Measurements from ENCODE around the gene SH3D19.

The SH3D19 gene, protein sequence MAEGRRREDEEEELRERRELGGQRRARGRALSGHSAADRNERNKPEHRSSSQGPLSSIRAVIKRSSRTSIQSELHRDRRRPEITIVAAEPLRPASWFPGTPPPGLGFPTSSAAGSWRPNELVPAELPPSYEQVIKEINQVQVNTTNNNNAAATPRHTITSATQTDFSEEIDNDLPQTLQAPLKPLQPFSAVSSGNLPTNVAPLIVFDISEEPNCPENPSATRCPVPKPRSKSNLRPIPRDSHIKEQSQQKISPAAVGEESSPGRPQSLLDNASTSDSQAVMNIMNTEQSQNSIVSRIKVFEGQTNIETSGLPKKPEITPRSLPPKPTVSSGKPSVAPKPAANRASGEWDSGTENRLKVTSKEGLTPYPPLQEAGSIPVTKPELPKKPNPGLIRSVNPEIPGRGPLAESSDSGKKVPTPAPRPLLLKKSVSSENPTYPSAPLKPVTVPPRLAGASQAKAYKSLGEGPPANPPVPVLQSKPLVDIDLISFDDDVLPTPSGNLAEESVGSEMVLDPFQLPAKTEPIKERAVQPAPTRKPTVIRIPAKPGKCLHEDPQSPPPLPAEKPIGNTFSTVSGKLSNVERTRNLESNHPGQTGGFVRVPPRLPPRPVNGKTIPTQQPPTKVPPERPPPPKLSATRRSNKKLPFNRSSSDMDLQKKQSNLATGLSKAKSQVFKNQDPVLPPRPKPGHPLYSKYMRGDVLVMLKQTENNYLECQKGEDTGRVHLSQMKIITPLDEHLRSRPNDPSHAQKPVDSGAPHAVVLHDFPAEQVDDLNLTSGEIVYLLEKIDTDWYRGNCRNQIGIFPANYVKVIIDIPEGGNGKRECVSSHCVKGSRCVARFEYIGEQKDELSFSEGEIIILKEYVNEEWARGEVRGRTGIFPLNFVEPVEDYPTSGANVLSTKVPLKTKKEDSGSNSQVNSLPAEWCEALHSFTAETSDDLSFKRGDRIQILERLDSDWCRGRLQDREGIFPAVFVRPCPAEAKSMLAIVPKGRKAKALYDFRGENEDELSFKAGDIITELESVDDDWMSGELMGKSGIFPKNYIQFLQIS

DNA sequence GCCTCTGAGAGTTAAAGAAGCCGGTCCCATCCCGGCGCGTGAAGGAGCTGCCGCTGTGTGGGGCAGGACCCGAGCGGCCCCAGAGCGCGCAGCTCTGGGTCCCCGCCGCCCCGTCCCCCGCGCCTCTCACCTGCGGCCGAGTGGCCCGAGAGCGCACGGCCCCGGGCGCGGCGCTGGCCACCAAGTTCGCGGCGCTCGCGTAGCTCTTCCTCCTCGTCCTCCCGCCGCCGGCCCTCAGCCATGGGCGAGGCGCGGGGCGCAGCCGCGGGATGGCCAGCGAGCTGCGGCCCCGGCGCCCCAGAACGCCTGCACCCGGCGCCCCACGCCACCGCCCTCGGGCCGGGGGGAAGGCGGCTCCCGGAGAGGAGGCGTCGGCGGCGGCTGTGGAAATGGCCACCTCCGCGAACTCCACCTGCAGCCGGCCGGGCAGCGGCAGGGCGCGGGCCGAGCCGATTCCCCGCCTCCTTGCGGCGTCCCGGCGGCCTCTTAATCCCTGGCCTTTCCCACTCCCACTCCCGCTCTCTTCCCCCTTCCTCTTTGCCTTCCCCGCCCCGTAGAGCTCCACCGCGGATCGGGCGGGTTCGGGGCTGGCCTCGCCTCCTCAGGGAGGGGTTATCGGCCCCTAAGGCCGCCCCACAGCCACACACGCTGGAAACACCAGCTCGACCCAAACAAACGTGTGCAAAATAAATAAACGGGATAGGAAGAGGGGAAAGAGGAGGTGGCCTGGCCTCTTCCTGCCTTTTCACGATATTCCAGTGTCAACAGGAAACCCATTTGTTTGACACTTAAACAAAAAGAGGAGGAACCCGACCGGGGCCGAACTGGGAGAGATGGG is at the start of gene SH3D19:
TSS of gene SH3D19 (minus strand) at position 495 of the 838 bp plus-strand sequence. CDS start at position 242, 253 bp downstream.
- Histone ChIP-seq H3K9ac (ENCODE audit: low read depth, low read length, poor library complexity, severe bottlenecking) (no peak within 1 kb of the TSS), H3K9me2 (replicated peaks; ENCODE audit: low read depth, low read length) (no peaks in the 10 kb centered on the region), H3K4me2 (ENCODE audit: low read depth, low read length, poor library complexity, severe bottlenecking) (no peak within 1 kb of the TSS), H3K27me3 (ENCODE audit: insufficient read depth, low read length, poor library complexity, severe bottlenecking) (no peaks in the 10 kb centered on the region), H3K4me1 (ENCODE audit: insufficient read depth, low read length, poor library complexity, severe bottlenecking) (no peaks in the 10 kb centered on the region), H2AFZ (ENCODE audit: low read length) (no peak within 1 kb of the TSS), H3K36me3 (ENCODE audit: insufficient read depth, low read length) (no peaks in the 10 kb centered on the region), H3K79me2 (ENCODE audit: insufficient read depth, low read length) (no peaks in the 10 kb centered on the region), H3K4me3 (ENCODE audit: low read length, poor library complexity, severe bottlenecking) (no peak within 1 kb of the TSS), H3F3A (ENCODE audit: low read depth) (no peaks in the 10 kb centered on the region), H4K20me1 (ENCODE audit: insufficient read depth, low read length, poor library complexity, severe bottlenecking) (no peaks in the 10 kb centered on the region), H3K9me3 (ENCODE audit: insufficient read depth, low read depth, low read length) (no peaks in the 10 kb centered on the region)
- no peak for TF ChIP-seq EZH2phosphoT487 (IDR thresholded peaks at IDR 0.05; ENCODE audit: borderline replicate concordance)
- TF ChIP-seq, protein P1, sequence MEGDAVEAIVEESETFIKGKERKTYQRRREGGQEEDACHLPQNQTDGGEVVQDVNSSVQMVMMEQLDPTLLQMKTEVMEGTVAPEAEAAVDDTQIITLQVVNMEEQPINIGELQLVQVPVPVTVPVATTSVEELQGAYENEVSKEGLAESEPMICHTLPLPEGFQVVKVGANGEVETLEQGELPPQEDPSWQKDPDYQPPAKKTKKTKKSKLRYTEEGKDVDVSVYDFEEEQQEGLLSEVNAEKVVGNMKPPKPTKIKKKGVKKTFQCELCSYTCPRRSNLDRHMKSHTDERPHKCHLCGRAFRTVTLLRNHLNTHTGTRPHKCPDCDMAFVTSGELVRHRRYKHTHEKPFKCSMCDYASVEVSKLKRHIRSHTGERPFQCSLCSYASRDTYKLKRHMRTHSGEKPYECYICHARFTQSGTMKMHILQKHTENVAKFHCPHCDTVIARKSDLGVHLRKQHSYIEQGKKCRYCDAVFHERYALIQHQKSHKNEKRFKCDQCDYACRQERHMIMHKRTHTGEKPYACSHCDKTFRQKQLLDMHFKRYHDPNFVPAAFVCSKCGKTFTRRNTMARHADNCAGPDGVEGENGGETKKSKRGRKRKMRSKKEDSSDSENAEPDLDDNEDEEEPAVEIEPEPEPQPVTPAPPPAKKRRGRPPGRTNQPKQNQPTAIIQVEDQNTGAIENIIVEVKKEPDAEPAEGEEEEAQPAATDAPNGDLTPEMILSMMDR (conservative IDR thresholded peaks at IDR 0.05; ENCODE audit: low read length) = no peak

DNA sequence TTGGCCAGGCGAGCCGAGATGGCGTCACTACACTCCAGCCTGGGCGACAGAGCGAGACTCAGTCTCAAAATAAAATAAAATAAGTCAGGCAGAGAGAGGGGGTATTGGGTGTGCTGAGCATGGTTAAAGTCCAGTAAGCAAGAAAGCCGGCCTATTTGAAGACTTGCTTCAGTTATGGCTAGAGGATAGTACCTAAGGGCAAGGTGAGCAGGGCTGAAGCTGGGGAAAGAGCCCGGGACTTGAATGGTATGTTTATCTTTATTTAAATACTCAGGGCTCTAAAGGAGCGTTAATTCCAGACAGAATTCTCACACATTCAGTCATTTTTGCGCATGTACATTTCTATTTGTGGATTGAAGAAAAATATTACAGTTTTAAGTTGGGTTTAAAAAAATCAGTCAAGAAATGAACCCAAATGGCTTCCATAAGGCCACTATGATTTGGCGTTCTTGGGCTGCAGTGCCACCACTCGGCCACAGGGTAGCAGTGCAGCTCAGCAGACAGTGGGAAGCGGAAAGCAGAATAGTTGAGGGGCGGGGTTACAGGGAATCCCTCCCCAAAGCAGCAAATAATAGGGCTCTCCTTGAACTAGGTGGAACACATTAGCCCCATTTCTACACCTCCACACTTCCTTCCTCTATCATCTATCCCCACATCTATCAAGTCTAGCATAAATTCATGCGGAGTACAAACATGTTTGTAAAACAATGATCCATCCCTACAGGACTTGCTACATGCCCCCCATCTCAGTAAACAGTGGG is 37.2 kb upstream of the SH3D19 start:
- Histone ChIP-seq H3K36me3 (ENCODE audit: insufficient read depth, low read length) (no peaks in the 10 kb centered on the region), H3K27me3 (ENCODE audit: insufficient read depth, low read length, poor library complexity, severe bottlenecking) (no peaks in the 10 kb centered on the region), H3K9me2 (replicated peaks; ENCODE audit: low read depth, low read length) (no peaks in the 10 kb centered on the region), H4K20me1 (ENCODE audit: insufficient read depth, low read length, poor library complexity, severe bottlenecking) (no peaks in the 10 kb centered on the region), H3K4me2 (ENCODE audit: low read depth, low read length, poor library complexity, severe bottlenecking) (no peak overlapping the region), H2AFZ (ENCODE audit: low read length) (peak overlapping the region; percentile 83), H3K4me1 (ENCODE audit: insufficient read depth, low read length, poor library complexity, severe bottlenecking) (no peaks in the 10 kb centered on the region), H3K79me2 (ENCODE audit: insufficient read depth, low read length) (no peaks in the 10 kb centered on the region), H3K9me3 (ENCODE audit: insufficient read depth, low read depth, low read length) (no peaks in the 10 kb centered on the region), H3K9ac (ENCODE audit: low read depth, low read length, poor library complexity, severe bottlenecking) (no peak overlapping the region), H3K4me3 (ENCODE audit: low read length, poor library complexity, severe bottlenecking) (no peak overlapping the region), H3F3A (ENCODE audit: low read depth) (no peaks in the 10 kb centered on the region)
- TF ChIP-seq EZH2phosphoT487 (IDR thresholded peaks at IDR 0.05; ENCODE audit: borderline replicate concordance) = no peak
- TF ChIP-seq, protein P1 (conservative IDR thresholded peaks at IDR 0.05; ENCODE audit: low read length) = peak; percentile 99

Data from Loucy (cell line).